Liver (tissue), 3 donors: ENCODE results near the gene RPP21.

ENCODE experiments used
- ATF3 ChIP-seq: IDR thresholded peaks from 2 replicates; pipeline ENCODE4 v1.6.1; 2016; ENCODE audit warnings: antibody characterized with exemption
- CTCF ChIP-seq: fragments of 150-350 bp; IDR thresholded peaks from 2 replicates; pipeline ENCODE4 v1.5.1; 2017; ENCODE audit warnings: improper control_type of control experiment, low read depth, low read length; ENCODE audit not compliant: missing input control
- EGR1 ChIP-seq, 2 donors: IDR thresholded peaks; 2 replicates each; pipeline ENCODE4 v1.6.1; 2016 to 2018; ENCODE audit warnings: antibody characterized with exemption in 2 of 2, low read depth in 2 of 2
- RAD21 ChIP-seq, 2 donors: IDR thresholded peaks; 2 replicates each; pipeline ENCODE4 v1.6.1; 2016; ENCODE audit warnings: antibody characterized with exemption in 2 of 2, mild to moderate bottlenecking in 2 of 2
- SP1 ChIP-seq: IDR thresholded peaks from 2 replicates; pipeline ENCODE4 v1.6.1; 2018; ENCODE audit warnings: antibody characterized with exemption, mild to moderate bottlenecking
- TAF1 ChIP-seq: conservative IDR thresholded peaks from 2 replicates; pipeline ENCODE4 v1.6.1; 2016; ENCODE audit warnings: antibody characterized with exemption, mild to moderate bottlenecking
- donor health status: healthy.
- donor health status: healthy.

- TF ChIP-seq CTCF (no peak), SP1 (no peak), RAD21 (IDR thresholded peaks at IDR 0.05) (no peak), TAF1 (no peak), ATF3 (no peak), EGR1 (IDR thresholded peaks at IDR 0.05; ENCODE audit: low read depth in 2 of 2) (no peak)
Measured at GRCh38 chr6:30325873-30326525, 19.0 kb upstream of the RPP21 start.
